Cortex of kidney (tissue), 1 donor: ENCODE measurements around the gene NRL.
A peak's percentile ranks its signal among the peaks of the same experiment; 100 is the strongest.

Experiments used
- DNase-seq: peaks from one replicate; lab custom pipeline; 2025; lab: John Stamatoyannopoulos, UW

The NRL gene

DNA sequence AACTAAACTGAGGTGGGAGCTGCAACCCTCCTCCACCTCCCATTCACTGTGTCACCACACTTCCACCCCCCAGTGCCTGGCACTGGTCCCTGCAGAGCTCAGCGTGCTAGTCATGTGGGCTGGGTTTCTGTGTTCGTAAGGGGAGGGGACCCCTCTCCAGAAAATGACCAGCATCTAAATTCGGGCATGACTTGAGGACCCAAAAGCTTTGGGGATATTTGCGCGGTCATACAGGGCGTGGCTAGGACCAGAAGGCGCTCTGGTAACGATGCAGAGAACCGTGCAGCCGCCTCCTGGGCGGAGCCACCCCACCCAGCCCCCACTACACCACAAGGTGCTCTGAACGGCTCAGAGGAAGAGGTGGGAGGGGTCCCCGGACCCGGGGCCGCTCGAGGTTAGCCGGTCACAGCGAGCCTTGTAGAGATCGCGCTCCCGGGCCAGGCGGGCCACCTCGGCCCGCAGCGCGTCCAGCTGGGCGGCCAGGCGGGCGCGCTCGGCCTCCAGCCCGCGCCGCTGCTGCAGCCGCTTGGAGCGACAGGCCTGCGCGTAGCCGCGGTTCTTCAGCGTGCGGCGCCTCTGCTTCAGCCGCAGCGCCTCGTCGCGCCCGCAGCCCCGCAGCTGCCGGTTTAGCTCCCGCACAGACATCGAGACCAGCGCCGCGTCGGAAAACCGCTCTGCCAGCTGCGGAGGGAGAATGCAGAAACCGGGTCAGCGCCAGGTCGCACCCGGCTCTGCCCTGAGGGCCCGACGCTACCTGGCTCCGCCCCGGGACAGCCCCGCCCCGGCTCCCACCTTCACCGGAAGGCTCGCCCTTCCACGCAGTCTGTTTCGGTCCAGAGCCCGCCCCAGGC, 33.6 kb downstream of the NRL start:
- DNase-seq, result peak; percentile 45

DNA sequence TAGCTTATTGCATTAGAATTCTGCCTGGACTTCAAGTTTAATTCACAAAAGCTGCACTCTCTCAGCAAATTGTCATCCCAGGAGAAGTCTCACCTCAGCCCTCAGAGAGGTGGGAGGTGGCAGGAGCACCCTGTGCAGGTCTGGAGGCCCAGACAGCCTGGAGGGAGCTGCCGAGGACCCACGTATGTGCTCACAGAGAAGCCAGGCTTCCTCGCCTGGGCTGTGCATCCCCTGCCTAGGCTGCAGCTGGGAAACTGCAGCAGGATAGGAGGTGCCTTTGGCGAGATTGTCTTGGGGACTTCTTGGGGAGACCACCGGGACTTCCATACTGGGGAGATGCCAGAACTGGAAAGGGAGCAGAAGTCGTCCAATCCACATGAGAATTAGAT, 34.6 kb downstream of the NRL start:
- DNase-seq, result no peak

DNA sequence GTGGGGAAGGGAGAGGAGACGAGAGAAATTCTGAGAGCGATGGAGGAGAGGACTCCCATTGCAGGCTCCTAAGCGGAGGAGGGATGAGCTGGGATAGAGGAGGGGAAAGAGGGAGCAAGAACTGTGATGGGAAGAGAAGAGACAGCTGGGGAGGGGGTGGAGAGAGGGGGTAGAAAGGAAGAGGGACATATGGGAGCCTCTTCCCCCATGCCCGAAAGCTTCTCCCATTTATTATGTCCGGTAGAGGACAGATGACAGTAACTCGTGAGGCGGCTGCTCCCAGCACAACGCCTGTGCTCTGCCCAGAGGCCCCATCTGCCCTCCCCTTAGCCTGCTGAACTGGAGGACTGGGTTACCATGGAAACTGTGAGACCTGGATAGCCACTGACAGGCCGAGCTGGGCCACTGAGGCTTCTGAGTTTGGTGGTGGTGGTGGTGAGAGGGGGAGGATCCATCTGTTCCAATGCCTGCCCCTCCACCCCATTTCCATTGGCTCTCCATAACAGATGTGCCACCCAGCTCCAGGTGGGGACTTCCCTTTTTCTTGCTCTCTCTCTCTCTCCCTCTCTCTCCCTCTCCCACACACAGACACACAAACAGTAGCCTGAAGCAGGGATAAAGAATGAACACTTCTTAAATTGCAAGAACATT, 35.1 kb downstream of the NRL start:
- DNase-seq, result no peak

DNA sequence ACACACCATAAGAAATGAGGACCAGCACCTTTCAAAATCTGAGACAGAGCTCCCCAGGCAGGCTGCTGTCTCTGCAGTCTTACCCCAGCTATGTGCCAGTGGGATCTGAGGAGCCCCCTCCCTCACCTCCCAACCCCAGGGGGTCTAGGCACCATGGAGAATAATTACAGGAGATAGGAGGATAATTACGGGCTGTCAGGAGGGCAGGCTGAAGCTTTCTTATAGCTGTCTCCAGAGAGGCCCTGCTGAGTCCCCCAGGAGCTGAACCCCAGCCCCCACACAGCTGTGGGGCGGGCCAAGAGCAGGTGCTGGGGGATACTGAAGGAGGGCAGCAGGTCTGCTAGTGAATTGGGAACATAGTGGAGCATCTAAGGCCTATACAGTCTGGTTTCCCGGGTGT, 36.6 kb downstream of the NRL start:
- no peak for DNase-seq

DNA sequence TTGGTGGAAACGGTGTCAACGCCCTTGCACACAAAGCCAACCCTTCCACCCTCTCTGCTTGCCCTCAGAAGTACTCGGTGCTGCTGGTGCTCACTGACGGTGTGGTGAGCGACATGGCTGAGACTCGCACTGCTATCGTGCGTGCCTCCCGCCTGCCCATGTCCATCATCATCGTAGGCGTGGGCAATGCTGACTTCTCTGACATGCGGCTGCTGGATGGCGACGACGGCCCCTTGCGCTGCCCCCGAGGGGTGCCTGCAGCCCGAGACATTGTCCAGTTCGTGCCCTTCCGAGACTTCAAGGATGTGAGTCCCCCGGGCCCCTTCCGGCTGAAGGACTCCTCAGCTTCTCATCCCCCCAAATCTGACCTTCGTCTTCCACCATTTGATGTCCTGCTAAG, 37.7 kb downstream of the NRL start:
- DNase-seq, result no peak

DNA sequence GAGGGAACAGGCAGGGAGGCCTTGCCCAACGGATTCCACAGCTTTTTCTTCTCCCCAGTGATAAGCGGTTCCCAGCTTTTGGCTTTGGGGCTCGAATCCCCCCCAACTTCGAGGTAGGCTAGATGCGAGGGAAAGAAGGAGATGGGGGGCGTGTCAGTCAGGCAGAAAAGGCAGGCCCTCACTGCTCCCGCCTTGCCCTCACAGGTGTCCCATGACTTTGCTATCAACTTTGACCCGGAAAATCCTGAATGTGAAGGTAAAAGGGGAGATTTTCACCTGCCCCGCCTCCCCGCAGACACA, 38.5 kb downstream of the NRL start:
- no peak for DNase-seq

DNA sequence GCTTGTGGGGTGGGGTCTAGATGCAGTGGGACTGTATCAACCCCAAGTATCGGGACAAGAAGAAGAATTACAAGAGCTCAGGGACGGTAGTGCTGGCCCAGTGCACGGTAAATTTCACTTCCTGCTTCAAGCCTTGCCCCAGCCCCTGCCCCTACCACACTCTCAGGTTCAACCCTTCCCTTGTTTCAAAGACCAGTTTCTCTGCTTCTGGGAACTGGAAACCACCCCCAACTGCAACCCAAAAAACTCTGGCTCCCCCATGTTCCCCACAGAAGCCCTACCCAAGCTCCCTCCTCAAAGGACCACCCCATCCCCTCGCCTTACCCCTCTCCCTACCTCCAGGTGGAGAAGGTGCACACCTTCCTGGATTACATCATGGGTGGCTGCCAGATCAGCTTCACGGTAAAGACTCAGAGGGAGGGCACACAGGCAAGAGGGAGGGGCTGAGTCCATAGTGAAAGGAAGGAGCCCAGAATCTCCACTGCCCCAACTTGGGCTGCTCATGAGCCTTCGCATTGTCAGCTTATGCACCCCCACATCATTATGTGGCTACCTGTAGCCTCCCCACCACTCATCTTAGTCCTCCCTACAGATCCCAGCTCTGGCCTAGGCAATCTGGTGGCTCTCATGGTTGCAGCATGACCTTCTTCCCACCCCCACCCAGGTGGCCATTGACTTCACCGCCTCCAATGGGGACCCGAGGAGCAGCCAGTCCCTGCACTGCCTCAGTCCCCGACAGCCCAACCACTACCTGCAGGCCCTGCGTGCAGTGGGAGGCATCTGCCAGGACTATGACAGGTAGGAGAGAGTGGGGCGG, 39.1 kb downstream of the NRL start:
- DNase-seq, result no peak

DNA sequence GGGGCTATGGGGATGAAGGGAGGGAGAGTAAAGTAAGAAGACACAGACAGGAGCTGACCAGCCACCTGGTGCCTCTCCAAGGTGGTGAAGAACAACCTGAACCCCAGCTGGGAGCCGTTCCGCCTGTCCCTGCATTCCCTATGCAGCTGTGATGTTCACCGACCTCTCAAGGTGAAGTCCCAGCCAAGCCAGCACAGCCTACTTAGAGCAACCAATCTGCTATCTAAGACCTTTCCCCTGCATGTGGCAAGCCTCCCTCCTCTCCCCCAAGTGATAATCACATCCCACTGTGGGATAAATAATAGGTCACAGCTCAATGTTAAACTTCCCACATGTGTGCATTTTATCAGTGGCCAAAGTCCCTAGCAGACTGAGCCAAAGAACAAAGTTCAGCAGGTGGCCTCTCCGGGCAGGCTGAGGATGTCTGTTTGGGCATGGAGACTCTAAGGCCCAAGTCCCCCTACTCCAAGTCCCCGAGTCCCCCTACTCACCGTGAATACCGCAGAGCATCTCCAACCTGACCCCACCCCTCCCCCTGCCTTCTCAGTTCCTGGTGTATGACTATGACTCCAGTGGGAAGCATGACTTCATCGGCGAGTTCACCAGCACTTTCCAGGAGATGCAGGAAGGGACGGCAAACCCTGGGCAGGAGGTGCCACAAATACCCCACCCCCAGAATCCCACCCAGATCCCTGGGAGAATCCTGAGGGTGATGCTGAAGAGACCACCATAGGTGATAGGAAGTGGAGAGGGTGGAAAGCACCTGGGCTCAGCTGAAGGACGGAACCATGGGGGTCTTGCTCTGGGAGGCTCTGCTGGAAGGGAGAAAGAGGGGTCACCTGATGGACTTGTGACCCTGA, 39.9 kb downstream of the NRL start:
- no peak for DNase-seq

DNA sequence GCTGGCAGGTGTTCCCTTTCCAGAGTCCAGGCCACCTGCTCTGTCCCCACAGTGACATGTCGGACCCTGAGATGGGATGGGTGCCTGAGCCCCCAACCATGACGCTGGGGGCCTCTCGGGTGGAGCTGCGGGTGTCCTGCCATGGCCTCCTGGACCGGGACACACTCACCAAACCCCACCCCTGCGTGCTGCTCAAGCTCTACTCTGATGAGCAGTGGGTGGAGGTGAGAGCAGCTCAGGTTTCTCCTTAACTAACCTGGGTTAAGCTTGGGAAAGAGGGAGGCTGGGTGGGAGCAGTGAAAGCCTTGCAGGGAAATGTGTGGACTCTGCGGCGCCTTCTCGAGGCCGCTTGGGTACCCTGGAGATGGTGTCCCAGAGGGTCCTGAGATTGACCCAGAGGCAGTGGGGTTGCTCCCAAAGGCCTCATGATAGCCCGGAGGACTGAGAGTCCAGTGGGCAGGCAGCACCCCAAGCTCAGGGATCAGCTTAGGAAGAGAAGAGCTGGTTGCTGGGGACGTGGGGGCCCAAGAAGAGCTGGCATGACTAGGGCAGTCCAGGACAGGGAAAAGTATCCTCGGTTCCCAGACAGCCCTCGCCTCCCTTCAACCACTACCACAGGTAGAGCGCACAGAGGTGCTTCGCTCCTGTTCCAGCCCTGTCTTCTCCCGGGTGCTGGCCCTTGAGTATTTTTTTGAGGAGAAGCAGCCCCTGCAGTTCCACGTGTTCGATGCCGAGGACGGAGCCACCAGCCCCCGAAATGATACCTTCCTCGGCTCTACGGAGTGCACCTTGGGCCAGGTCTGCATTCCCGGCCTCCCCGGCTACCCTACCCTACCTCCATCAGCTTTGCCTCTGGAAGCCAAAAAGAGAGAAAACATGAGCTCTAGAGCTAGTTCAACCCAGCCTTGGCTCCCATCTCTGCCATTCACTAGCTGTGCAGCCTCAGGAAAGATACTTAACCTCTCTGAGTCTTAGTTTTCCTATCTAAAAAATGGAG, 41.6 kb downstream of the NRL start:
- no peak for DNase-seq

DNA sequence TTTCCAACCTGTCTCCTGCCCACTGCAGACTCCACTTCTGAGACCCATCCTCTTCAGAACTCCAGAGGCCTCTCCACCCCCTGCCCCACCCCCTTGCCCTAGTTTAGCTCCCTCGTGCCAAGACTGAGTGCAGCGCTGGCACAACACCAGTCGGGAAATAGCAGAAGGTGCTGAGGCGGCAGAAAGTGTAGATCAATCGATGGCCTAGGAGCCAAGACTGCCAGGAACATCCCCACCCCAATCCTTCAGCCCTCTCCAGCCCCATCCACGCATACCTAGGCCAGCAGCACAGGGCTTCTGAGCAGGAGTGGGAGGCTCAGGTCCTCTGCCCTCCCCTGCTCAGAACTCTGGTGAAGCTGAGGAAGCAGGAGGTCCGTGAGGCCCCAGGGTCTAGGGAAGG, 42.3 kb downstream of the NRL start:
- DNase-seq, result no peak

DNA sequence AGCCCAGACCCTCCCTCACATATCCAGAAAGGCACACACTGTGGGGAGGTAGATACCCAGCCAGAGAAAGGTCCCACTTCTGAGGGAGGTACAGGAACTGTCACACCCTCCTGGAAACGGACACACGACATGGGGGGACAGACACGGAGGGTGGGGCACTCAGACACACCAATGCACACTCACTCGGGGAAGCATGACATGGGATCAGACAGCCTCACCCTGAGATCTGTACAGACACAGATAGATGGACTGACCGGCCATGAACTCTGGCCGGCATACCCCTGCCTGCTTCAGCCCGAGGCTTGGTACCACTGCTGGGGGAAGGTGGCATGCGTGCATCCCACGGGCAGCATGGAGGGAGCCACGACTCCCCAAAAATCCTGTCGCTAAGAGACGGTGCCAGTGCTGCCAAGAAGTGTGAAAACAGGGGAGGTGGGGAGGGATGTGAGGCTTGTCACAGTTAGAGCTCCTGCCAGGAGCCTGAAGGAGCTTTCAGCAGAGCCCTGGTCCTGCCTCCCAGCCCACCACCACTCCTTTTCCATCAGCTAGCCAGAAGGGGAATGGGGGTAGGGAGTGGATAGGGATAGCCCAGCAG, 42.8 kb downstream of the NRL start:
- DNase-seq, result no peak

DNA sequence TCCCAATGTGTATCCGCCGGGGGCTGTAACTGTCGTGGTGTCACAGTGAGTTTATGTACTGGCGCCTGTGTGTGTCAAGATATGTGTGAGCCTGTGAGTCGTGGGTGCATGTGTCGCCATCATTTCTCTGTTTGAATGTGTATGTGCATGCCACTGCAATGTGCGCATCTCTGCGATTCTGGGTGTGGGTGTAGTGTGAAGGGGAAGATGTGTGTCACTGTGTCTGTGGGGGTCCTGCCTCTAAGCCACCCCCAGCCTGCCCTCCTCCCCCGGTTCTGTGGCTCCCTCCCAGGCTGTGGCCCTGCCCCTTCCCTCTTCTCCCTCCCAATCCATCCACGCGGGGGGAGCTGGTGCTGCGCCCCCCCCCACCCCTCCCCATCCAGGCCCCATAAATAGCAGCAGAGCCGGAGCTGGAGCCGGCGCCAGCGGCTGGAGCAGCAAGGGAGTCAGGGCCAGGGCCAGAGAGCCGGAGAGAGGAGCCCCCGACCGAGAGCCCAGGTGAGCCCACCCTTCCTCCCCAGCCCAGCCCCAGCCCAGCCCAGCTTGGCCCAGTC, 43.5 kb downstream of the NRL start, which contains the start of gene CPNE6:
Gene CPNE6 (plus strand): TSS at position 419 of the 554 bp plus-strand sequence. CDS start 1,375 bp downstream, outside the sequence.
- DNase-seq, result no peak

DNA sequence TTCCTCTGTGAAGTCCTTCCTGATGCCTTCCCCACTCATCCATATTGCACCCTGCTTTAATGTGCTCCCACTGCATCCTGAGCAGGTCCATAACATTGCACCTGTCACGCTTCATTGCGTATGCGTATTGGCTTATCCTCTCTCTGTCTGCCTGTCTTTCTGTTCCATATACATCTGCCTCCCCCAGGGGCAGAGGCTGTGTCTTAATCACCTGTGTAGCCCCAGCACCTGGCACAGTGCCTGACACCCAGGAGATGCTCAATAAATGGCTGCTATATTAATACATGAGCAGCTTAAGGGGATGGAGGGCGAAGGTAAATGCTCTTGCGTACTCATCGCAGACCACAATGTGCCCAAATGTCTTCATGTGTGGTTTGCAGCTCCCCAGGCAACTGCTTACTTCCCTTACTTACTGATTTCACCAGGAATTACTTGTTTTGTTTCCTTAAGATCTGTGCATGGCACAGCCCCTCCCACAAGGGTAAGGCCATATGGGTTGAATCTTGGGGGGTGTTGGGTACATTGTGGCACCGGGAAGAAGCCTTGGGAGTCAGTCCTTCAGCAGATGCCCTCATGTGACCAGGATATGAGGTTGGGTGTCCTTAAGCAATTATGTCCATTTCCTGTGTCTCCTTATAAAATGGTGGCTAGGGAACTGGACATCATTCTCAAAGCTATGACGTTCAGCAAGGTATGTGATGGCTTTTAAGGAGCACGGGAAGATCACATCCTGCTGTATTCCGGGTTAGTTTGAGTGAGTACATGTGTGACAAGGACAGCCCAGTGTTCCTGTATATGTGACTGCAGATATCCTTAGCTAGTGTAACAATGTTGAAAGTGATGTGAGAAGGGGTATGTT, 44.2 kb downstream of the NRL start:
- DNase-seq, result no peak

DNA sequence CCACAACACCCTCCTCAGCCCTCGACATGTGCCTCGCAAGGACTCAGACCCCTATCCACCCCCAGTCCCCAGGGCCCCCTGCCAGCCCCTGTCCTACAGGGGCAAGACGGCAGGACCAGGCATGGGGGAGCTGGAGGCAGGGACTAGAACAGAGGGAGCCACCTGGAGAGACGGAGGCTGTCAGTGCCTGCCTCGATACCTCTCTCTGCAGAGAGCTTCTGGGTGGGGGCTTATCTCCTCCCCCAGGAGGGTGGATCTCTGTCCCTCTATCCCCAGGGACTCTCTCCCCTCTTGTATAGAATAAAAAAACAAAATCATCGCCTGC, 45.4 kb downstream of the NRL start:
- DNase-seq, result no peak

DNA sequence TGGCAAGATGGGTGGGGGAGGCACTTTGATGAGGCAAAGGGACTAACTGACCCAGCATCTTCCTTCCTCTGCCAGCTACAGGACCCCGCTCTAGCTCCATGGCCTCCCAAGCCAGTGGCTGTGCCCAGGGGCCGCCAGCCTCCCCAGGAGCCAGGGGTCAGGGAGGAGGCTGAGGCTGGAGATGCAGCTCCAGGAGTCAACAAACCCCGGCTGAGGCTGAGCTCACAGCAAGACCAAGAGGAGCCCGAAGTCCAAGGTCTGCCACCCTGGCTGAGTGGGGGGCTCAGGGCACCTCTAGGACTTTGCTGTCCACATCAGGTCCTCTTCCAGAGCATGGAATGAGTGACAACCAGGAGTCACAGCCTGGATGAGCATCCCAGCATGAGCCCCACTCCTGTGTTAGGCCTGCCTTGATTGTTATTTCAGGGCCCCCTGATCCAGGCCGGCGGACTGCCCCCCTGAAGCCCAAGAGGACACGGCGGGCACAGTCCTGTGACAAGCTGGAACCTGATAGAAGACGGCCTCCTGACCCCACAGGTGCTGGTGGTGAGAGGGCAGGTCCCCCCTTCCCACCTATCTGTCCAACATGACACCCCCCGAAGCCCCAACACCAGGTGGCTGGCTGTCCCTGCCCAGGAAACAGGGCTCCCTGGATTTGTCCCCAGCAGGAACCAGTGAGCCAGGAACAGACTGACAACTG, 45.9 kb downstream of the NRL start:
- no peak for DNase-seq

DNA sequence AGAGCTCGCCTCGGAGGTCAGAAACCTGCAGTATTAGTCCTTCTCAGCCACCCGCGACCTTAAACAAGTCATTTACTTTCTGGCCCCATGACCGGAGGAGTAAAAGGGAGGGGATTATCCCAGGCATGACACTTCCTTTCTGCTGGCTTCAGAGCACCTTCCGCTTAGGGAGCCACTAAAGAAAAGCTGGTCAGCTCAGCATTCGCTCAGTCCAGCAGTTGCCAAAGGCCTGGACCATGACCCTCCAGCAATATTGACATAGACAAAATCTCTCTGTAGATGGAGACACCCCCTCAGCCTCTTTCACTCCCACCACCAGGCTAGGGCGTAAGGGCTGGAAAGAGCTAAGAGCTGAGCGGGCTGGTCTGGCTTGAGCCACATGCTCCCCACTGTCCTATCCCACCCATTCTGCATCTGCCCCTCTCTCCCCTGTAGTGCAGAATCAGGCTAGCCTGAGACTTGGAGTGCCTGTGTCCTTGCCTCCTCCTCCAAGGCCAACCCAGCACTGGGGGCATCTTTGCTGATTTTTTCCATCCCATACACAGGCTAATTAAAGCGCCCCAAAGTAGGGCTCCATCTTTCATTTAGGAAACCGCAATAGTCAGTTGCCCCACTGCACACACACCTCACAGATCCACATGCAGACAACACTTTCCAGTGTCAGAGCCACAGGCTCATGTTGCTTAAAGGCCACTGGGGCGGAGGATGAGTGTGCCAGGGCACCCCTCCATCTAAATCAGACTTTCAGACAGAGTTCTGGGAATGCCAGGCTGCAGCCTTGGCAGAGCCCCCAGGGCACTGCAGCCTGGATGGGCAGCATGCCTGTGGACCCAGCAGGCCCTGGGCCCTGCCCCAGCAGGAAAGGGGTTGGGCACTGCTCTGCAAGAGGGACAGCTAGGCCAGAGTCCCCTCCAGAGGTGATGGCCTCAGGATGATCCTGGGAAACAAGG, 47.3 kb downstream of the NRL start:
- DNase-seq, result no peak

DNA sequence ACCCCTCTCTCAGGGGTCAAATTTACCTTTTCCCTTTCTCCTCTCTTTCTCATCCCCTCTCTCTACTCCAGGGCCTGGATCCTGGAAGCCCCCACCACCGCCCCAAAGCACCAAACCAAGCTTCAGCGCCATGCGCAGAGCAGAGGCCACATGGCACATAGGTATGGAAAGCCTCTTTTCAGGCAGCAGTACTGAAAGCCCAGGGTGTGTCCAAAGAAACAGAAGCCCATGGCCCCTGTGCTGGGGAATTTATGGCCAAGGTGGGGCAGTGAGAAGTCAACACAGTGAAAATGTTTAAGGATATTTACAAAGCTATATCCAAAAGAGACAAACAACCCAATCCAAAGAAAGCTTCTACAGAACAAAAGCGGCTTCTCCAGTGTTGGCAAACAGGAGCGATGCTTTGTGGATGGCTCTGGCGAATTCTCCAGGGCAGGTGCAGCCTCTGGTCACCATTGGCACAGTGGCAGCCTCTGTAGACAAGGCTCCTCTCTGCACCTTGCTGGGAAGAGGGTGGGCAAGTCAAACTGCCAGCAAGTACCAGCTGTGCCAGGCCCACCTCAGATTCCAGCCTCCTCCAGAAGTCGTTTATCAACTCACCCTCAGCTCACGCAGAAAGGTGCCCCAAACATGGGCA, 48.1 kb downstream of the NRL start:
- no peak for DNase-seq
